NB4 (cell line): ENCODE data around the gene RREB1.

Experiments
- TF ChIP-seq, protein P1 (sequence below): IDR thresholded peaks from 2 replicates; pipeline ENCODE4 v1.6.1; 2011; ENCODE audit warnings: low read depth, low read length
- TF ChIP-seq, protein P2 (sequence below): IDR thresholded peaks from one replicate; pipeline ENCODE4 v1.5.1; 2012; ENCODE audit warnings: low read depth, low read length

DNA sequence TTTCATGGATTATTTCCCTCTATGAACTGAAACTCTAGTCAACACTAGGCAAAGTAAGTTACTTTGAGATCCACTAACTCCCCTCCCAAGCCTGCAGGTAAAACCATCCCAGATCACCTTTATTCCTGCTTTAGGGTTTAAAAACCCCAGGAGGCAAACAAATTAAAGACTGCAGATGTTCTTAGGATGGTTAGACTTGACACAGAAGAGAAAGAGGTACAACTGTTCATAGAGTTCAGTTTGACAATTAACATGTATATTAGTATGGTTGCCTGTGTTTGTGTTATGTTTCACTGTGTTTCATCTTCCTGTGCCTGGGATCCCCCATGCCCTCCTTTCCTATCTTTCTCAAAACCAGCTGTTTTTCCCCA is 53.5 kb downstream of the RREB1 start:
- TF ChIP-seq, protein P1, sequence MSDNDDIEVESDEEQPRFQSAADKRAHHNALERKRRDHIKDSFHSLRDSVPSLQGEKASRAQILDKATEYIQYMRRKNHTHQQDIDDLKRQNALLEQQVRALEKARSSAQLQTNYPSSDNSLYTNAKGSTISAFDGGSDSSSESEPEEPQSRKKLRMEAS: no peak
- TF ChIP-seq, protein P2, sequence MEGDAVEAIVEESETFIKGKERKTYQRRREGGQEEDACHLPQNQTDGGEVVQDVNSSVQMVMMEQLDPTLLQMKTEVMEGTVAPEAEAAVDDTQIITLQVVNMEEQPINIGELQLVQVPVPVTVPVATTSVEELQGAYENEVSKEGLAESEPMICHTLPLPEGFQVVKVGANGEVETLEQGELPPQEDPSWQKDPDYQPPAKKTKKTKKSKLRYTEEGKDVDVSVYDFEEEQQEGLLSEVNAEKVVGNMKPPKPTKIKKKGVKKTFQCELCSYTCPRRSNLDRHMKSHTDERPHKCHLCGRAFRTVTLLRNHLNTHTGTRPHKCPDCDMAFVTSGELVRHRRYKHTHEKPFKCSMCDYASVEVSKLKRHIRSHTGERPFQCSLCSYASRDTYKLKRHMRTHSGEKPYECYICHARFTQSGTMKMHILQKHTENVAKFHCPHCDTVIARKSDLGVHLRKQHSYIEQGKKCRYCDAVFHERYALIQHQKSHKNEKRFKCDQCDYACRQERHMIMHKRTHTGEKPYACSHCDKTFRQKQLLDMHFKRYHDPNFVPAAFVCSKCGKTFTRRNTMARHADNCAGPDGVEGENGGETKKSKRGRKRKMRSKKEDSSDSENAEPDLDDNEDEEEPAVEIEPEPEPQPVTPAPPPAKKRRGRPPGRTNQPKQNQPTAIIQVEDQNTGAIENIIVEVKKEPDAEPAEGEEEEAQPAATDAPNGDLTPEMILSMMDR: no peak
